ENCODE results near the gene UBE2Q1.
"Not testable (repeated sequence)": the region's sequence is repeated elsewhere in the genome, so short reads cannot be mapped to it uniquely, and the experiment has no call there.

UBE2Q1 gene

DNA sequence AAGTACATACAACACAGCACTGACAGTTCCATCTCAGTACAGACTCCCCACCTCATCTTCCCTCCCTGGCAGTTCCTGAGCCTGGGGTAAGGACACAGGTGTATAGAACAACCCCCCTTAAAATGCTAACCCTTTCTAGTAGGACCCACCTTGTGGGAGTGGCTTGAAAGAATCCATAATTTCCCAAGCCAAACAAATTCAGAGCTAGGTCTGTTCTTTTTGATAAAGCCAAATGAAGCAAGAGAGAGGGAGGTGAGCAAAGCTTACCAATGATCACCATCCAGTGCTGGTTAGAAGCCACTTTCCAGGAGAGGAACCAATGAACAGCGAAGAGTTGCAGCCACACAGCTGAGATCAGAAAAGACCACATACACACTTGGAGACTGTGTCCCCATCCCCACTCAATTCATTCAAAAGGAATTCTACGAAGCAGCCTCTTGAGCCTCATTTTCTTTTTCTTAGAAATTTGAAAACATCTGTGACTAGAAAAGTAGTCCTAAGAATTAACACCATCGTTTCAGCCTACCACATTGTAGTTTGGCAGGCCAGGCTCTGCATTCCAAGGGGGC, 9.2 kb downstream of the UBE2Q1 start:
- DNase-seq: no peak

DNA sequence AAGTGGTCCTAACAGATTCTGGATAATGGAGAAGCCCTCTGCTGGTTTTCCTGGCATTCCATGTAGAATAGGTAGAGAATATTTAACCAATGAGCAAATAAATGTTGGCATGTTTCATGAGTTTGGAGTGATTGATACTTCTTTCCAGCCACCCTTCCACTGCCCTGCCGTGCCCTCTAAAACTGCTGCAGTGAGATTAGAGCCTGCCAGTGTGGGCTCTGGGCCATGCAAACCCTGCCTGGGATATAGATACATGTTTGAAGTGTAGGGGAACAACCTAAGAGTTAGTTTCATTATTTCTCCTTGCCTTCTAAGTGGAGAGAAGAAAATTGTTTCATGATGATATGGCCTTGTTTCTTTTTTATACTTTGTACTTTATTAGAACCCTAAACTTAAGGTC, 10.4 kb downstream of the UBE2Q1 start:
- DNase-seq: no peak

DNA sequence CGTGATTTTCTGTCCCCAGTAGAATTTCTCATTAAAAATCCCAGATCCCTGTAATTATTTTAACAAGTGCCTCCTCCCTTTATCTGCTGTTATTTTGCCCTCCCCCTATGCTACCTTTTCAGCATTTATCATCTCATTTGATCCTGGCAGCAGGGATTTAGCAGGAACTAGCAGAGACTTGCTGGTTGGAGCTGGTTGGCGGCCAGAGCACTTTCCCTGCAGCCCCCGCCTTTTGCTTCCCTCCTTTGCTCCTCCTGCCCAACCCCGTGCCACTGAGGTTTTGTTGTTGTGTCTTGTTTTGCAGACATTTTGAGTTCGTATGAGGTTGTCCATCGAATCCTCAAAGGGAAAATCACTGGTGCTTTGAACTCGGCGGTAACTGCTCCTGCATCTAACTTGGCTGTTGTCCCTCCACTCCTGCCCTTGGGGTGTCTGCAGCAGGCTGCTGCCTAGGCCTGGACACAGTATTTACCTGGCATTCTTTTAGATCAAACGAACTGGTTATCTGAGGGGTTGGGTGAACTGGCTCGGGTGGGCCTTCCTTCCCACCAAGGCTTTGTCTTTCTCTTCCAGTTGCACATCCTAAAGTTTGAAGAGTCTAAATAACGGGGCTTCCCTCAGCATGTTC, 11.2 kb downstream of the UBE2Q1 start:
- no peak for DNase-seq

DNA sequence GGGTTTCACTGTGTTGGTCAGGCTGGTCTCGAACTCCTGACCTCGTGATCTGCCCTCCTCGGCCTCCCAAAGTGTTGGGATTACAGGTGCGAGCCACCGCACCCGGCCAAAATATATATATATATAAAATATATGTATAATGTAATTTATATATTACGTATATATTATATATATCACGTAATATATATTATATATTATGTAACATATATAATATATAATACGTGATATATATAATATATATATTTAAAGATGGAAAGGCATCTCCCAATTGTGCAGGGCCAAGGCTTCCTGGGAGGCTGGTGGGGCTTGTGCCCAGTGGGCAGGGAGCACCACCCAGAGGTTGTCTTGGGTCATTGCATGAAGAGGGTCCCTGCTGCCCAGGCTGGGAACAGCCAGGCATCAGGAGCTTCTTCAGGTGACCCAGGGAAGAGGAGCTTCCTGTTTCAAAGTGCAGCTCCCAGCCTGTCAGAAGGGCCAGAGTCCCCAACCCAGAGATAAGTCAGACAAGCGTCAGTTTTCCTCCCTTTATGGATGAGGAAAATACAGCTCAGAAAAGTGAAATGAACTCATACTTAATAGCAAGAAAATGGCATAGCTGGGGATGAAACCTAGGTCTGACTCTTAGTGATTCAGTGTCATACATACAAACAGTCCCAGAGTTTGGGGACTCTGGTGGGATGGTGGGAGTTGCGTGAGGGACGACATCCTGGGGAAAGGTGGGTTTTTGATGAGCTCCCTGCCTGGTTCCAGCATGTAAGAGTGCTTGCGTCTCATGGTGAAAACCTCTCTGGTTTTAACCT, 12.0 kb downstream of the UBE2Q1 start:
- DNase-seq: peak; percentile 26

DNA sequence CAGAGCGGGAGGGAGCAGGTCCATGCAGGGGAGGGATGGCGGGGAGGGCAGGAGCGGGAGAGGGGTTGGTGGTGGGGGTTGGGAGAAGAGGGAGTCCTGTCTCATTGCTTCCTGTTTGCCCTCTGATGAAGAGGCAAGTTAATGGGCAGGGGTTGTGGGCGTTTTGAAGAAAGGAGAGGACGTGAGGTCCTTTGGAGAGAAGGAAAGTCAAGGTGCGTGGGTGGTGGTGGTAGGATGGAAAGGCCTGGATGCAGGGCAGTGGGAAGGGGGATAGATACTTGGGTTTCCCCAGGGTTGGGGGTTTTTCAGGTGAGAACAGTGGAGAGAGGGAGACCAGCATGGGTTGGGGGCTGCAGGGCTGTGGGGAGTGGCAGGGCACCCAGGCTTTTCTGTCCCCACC, 17.2 kb downstream of the UBE2Q1 start:
- DNase-seq: no peak

DNA sequence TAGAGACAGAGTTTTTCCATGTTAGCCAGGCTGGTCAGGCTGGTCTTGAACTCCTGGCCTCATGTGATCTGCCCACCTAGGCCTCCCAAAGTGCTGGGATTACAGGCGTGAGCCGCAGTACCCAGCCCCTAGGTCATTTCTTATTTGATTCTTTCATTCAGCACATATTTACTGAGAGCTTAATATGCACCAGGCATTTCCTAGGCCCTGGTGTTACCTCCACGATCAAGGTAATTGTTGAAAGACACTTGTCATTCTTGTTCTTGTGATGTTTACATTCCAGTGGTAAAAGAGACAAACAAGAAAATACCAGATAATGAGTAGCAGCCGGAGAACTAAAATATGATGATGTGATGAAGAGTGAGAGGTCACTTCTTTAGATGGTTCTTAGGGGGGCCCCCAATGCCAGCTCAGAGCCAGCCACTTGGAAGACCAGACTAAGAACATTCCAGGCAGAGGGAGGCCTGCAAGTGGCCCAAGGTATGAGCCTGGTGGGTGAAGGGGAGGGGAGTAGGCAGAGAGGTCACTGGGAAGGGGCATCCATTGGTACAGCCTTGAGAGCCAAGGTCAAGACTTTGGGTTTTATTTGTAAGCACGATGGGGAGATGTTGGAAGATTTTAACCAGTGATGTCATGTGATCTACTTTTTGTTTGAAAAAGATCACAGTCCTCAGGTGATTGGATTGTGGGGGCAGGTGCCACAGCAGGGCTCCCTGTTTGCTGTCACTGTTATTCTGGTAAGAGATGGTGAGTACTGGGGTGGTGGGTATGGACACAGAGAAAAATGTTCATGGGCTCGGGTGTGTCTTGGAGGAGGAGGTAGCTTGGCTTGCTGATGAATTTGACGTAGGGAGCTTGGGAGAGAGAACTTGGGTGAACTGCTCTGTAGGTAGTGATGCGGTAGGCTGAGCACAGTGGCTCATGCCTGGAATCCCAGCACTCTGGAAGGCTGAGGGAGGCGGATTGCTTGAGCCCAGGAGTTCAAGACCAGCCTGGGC, 18.7 kb downstream of the UBE2Q1 start:
- DNase-seq: no peak

DNA sequence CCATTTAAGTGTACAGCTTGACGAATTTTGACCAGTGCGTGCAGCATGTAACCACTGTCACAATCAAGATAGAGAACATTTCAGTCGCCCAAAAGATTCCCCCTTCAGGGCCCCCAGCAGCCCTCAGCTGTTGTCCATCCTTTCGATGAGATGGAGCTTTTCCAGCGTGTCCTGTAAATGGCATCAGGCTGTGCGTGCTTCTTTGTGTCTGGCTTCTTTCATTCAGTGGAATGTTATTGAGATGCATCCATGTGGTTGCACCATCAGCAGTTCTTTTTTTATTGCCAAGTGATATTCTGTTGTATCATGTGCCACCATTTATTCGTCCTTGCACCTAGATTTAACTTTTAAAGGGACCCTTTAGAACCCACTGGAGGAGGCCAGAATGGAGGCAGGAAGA, 21.9 kb downstream of the UBE2Q1 start:
- no peak for DNase-seq

DNA sequence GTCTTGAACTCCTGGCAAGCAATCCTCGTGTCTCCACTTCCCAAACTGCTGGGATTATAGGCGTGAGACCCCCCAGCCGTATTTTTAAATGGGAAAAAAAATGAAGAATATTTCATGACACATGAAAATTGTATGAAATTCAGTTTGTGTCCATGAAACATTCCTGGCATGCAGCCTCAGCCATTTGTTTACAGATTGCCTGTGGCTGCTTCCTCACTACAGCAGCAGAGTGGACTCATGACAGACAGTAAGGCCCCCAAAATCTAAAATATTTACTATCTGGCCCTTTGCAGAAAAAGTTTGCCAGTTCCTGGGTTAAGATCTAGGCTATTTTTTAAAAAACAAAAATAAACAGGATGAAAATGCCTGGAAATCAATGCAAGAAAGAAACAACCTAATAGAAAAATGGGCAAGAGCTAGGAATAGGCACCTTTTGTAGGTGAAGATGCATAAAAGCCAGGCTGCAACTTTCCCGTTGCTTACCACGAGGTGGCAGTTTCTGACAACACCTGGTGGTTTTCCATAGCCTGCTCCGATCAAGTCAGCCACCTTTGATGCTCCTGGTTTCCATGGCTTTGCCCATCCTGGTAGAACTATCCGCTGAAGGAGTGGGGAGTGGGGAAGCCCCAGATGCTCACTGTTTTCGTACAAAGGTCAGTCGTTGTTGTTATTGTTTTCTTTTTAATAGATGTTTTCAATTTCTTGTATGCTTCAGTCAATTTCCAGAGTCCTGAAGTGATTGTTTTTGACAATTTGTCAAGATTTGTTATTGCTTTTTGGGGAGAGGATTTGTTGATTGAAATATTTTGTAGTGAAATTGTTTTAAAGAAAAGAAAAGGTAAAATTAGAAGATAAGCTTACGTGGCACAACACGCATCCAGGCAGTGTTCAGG, 24.3 kb downstream of the UBE2Q1 start:
- DNase-seq: no peak

DNA sequence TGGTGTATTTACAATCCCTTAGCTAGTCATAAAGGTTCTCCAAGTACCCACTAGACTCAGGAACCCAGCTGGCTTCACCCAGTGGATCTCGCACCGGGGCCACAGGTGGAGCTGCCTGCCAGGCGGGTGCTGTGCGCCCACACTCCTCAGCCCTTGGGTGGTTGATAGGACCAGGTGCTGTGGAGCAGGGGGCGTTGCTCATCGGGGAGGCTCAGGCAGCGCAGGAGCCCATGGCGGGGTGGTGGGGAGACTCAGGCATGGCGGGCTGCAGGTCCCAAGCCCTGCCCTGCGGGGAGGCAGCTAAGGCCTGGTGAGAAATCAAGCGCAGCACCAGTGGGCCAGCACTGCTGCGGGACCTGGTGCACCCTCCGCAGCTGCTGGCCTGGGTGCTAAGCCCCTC, 26.5 kb downstream of the UBE2Q1 start:
- not testable (repeated sequence) for DNase-seq

DNA sequence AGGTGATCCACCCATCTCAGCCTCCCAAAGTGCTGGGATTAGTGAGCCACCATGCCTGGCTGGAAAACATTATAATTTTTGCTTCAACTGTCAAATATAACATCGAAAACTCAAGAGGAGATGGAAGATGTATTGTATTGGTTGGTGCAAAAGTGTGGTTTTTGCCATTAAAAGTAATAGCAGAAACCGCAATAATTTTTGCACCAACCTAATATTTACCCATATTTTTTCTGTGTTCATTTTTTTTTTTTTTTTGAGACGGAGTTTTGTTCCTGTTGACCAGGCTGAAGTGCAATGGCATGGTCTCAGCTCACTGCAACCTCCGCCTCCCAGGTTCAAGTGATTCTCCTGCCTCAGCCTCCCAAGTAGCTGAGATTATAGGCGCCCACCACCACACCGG, 29.2 kb downstream of the UBE2Q1 start:
- no peak for DNase-seq

DNA sequence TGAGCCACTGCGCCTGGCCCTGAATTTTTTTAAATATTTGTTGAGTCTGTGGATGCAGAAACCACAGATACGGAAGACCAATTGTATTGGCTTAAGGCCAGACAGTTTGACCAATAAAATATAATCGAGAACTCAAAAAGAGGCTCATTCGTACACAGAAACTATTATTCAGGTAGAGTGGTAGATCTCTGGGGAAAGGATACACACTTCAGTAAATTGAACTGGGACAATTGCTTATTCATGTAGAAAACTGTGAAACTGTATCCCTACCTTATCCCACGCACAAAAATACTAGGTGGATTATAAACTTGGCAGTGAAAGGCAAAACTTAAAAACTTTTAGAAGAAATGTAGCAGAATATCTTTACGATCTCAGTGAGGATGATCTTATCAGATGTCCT, 31.3 kb downstream of the UBE2Q1 start:
- DNase-seq: no peak

DNA sequence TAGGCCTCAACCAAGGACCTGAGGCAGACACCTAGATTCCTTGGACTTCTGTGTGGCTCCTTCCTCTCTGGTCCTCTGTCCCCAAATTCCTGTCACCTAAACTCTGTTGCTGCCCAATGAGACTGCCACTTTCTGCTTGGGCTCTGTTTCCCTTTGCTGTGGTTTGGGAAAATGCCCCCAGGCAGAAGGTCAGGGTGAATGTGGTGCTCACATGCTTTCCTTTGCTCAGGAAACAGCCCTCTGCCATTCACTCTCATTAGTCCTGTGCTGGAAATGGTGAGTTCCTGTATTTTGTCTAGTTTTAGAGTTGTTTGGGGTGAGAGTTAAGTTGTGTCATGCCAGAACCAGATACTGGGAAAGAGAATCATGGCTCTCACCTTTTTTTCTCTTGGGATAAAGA, 33.6 kb downstream of the UBE2Q1 start:
- no peak for DNase-seq

DNA sequence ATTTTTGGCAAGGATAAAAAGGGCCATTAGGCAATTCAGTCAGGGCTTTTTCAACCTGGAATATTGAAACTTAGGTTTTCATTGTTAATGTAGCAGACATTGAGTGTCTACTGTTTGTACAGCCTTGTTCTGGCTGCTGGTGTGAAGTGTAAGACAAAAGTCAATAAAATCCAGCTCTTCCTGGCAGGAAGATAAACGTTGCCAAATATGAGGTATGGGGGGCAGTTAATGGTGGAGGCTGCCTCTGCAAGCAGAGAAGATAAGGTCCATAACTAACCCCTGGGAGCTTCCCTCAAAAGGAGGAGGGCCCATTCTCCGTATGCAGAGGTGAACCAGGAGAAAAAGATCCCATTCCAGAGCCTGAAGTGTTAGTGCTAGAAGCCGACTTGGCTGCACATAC, 36.8 kb downstream of the UBE2Q1 start:
- no peak for DNase-seq

DNA sequence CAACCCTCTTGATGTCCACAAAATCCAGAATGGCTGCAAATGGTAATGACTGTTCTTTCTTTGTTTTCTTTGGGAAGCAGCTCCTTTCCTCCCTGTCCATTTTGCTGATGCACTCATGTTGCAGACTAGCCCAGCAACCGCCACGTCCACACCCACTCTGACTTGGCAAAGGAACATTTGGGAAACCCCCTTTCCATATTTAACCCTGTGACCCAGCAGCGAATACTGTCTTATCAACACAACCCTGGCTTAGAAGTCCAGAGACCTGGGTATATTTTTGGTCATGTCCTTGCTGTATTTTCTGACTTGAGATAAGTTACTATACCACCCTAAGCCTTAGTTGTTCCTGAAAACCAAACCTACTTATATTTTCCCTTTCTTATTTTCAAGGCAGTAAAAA, 38.1 kb downstream of the UBE2Q1 start:
- DNase-seq: no peak

DNA sequence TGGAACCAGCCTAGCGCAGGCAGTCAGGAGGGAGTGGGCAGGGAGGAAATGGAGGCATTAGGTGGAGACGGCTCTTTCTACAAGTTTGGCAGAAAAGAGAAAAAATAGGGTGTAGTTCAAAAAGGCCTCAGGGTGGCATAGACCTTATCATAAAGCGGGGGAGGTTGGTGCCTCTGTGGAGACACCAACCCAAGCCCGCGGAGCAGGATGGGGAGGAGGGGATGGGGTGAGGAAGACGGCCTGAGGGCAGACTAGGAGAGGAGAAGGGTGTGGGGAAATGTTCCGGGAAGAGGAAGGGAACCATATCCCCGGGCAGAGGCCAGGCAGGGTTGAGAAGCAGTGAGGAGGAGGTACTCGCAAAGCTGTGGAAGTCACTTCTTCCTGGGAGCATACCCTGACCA, 38.9 kb downstream of the UBE2Q1 start:
- DNase-seq: no peak

DNA sequence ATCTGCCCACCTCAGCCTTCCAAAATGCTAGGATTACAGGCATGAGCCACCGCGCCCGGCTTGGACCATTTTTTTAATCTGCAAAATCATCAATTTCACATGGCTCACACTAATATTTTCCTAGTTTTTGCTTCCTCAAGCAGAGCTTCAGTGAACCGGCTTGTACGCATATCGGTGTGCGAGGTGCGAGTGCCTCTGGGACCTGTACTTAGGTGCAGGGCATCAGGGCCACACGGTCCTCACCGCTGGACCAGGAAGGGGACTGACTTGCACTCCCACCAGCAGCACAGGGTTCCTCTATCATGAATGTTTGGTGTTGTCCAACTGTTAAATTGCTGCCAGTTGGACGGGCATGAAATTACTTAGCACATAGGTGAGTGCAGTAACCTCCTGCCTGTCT, 40.8 kb downstream of the UBE2Q1 start:
- no peak for DNase-seq

DNA sequence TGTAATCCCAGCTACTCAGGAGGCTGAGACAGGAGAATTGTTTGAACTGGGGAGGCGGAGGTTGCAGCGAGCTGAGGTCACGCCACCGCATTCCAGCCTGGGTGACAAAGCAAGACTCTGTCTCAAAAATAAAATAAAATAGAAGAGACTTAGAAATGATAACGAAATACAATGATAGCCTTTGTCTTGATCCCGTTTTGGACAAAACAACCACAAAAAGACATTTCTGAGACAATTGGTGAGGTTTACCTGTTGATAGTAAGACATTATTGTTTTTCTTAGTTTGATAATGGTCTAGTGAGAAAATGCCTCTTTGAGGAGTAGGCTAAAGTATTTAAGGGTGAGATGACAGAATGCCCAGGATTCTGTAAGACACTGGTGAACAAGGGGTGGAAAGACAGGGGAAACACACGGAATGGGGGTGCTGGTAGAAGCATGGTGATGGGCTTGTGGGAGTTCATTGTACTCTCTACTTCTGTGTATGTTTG, 44.4 kb downstream of the UBE2Q1 start:
- DNase-seq: no peak

DNA sequence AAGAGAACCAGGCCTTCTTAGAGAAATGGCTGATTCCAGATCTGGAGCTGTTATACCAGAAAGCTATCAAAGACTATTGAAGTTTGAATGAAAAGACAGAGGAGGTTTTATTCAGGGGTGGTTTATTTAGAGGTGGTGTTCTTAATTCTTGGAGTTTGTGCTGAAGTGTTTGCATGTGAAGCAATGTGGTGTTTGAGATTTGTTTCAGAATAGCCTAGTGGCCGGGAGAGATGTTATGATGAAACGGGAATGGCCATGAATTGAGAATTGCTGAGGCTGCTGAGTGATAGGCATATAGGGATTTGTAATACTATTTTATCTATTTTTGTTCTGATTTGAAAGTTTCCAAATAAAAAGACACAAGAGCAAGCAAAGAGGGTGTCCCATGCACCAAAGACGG, 45.7 kb downstream of the UBE2Q1 start:
- no peak for DNase-seq

DNA sequence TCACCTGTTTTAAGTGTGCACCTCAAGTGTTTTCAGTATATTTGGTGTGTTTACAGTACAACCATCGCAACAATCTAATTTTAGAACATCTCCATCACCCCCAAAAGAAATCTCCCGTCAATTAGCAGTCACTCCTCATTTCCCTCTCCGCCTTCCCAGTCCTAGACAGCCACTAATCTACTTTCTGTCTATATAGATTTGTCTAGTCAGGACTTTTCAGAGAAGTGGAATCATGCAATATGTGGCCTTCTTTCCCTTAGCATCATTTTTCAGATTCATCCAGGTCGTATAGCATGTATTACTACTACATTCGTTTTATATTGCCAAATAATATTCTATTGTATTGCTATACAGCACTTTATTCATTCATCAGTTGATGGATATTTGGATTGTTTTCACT, 54.6 kb downstream of the UBE2Q1 start:
- DNase-seq: no peak

DNA sequence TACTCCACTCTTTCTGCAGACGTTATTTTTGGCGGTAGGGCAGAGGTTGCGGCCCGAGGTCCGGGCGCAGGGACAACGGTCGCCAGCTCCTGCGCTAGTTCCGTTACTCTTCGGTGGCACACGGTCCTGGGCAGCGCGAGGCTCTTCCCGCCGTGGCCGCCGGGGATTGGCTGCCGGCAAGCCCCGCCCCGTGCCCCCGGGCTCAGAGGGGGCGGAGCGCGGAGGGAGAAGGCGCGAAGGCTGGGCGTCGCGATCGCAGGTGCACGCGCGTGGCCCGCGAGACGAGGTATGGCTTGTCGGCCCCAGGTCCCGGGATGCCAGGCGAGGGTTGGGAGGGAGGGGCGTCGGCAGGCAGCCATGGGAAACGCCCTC, 55.7 kb downstream of the UBE2Q1 start:
- no peak for DNase-seq

DNA sequence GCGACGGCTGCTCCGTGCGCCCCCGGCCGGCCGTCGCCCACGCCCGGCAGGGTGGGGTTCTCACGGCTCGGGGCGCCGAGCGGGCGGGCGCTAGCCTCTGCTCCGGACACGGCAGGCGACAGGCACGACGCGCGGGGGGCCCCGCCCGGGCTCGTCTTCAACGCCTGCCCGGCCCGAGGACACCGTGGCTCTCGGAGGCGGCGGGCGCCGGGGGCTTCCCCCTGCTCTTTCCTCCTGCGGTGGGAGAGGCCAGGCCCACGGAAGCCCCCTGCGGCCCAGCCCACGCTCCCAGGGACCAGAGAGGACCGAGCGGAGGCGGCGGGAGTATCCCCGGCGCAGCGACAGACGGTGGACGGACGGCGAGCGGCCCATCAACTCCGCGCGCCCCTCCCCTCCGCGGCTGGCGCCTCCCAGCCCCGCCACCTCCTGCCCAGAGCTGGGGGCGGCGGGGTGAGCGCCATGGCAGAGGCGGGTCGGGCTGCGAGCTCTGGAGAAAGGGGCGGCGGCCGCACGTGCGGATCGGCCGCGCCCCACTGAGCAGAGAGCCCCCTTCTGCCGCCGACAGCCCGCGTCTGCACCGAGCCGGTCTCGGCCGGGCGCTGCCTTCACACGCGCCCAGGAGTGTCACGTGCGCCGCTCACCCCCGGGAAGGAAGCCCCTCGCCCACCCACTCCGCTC, 56.3 kb downstream of the UBE2Q1 start, which contains the start of the genes SHE and TDRD10:
SHE (minus strand) TSS at position 347 of the 678 bp plus-strand sequence. CDS start 386 bp downstream, outside the sequence.
TDRD10 (plus strand) TSS at position 154 of the 678 bp plus-strand sequence. CDS start 4,685 bp downstream, outside the sequence.
- no peak for DNase-seq

All from NK-92 treated with Interleukin-12 subunit alpha and Interleukin-12 subunit beta, amount 100 ng/mL, for 24 hours (cell line).